Measurements from ENCODE around the gene FAM120B. TPM values are rescaled to one million over a fixed set of nuclear protein-coding genes. Genes with fewer than 3 reads are reported as not detected.

FAM120B gene
- total RNA-seq, 1 donor, result 20.4 TPM

- no peak for DNase-seq (ENCODE audit: low read depth)
- TF ChIP-seq CTCF (IDR thresholded peaks at IDR 0.05; ENCODE audit: insufficient read depth, low read length), result no peak
- no peak overlapping the region for H3K4me3 ChIP-seq (ENCODE audit: low read depth, low read length)
Observed at GRCh38 chr6:170268216-170269129, 38.1 kb upstream of the FAM120B start.

GRCh38 chr6:170269151-170269845 is 37.3 kb upstream of the FAM120B start:
- no peak for DNase-seq (ENCODE audit: low read depth)
- no peak for TF ChIP-seq CTCF (IDR thresholded peaks at IDR 0.05; ENCODE audit: insufficient read depth, low read length)
- no peak overlapping the region for H3K4me3 ChIP-seq (ENCODE audit: low read depth, low read length)

- TF ChIP-seq CTCF (IDR thresholded peaks at IDR 0.05; ENCODE audit: insufficient read depth, low read length), result no peak
- no peak overlapping the region for H3K4me3 ChIP-seq (ENCODE audit: low read depth, low read length)
- no peak for DNase-seq (ENCODE audit: low read depth)
Observed at GRCh38 chr6:170269846-170270541, 36.6 kb upstream of the FAM120B start.

GRCh38 chr6:170270984-170271593 is 35.5 kb upstream of the FAM120B start:
- no peak for TF ChIP-seq CTCF (IDR thresholded peaks at IDR 0.05; ENCODE audit: insufficient read depth, low read length)
- DNase-seq (ENCODE audit: low read depth), result no peak
- H3K4me3 ChIP-seq (ENCODE audit: low read depth, low read length), result no peak overlapping the region

- no peak for DNase-seq (ENCODE audit: low read depth)
- H3K4me3 ChIP-seq (ENCODE audit: low read depth, low read length), result no peak overlapping the region
- TF ChIP-seq CTCF (IDR thresholded peaks at IDR 0.05; ENCODE audit: insufficient read depth, low read length), result no peak
Observed at GRCh38 chr6:170271771-170272314, 34.7 kb upstream of the FAM120B start.

All from fibroblast of the aortic adventitia (primary cell).